Measurements from ENCODE around the gene TBC1D10A. TPM values are rescaled to one million over a fixed set of nuclear protein-coding genes. Genes with fewer than 3 reads are reported as not detected.

The TBC1D10A gene
- polyA plus RNA-seq, 12 donors, result 4.6 to 16.9 (median 6.4) TPM; not detected in 1

GRCh38 chr22:30268331-30268730, 58.4 kb downstream of the TBC1D10A start:
- DNase-seq, result no peak

- no peak for DNase-seq
Measured at GRCh38 chr22:30267382-30268302, 59.1 kb downstream of the TBC1D10A start.

GRCh38 chr22:30266445-30267381, 60.0 kb downstream of the TBC1D10A start, which contains the start of gene OSM:
Gene OSM, minus strand, starts transcription at chr22:30266851. Its CDS starts 52 bp downstream, at chr22:30266799.
- no peak for DNase-seq

GRCh38 chr22:30265823-30266444, 60.8 kb downstream of the TBC1D10A start:
- DNase-seq, result no peak

- no peak for DNase-seq
Measured at GRCh38 chr22:30265131-30265720, 61.5 kb downstream of the TBC1D10A start.

- no peak for DNase-seq
Measured at GRCh38 chr22:30263883-30264282, 62.9 kb downstream of the TBC1D10A start.

GRCh38 chr22:30262917-30263741, 63.6 kb downstream of the TBC1D10A start:
- peak; percentile 66 for DNase-seq

GRCh38 chr22:30262112-30262511, 64.6 kb downstream of the TBC1D10A start:
- no peak for DNase-seq

- no peak for DNase-seq
Measured at GRCh38 chr22:30261134-30261533, 65.6 kb downstream of the TBC1D10A start.

GRCh38 chr22:30260682-30261081, 66.1 kb downstream of the TBC1D10A start:
- no peak for DNase-seq

- no peak for DNase-seq
Measured at GRCh38 chr22:30260276-30260675, 66.5 kb downstream of the TBC1D10A start.

- no peak for DNase-seq
Measured at GRCh38 chr22:30254314-30254713, 72.4 kb downstream of the TBC1D10A start.

GRCh38 chr22:30253205-30253852, 73.4 kb downstream of the TBC1D10A start:
- DNase-seq, result no peak

GRCh38 chr22:30252411-30253204, 74.1 kb downstream of the TBC1D10A start:
- DNase-seq, result no peak

GRCh38 chr22:30251711-30252110, 75.0 kb downstream of the TBC1D10A start:
- no peak for DNase-seq

GRCh38 chr22:30250661-30251267, 76.0 kb downstream of the TBC1D10A start:
- DNase-seq, result no peak

- no peak for DNase-seq
Measured at GRCh38 chr22:30250039-30250565, 76.6 kb downstream of the TBC1D10A start.

Data from muscle of arm (tissue), 12 donors.